ENCODE measurements around the gene WNK3. TPM values are rescaled to one million over a fixed set of nuclear protein-coding genes. Genes with fewer than 3 reads are reported as not detected.

Gene WNK3
- total RNA-seq, 2 donors from 2014 or later: 0.52 to 1.6 TPM

GRCh38 chrX:54291758-54292157 is 66.1 kb downstream of the WNK3 start:
- DNase-seq: no peak
- intact Hi-C loops (cut with DNase I): no loop called here
- Histone ChIP-seq H3K36me3 (replicated peaks in 1 of 2; ENCODE audit: insufficient read depth in 1 of 2, low read depth in 2 of 2) (no peaks in the 10 kb centered on the region), H3K4me3 (no peak overlapping the region), H3K27me3 (no peaks in the 10 kb centered on the region), H3K4me1 (no peaks in the 10 kb centered on the region), H3K27ac (no peak overlapping the region), H3K9me3 (no peaks in the 10 kb centered on the region)
- 84 to 94% methylated on average over 2 of the region's 2 CpGs for WGBS, 2 donors
- ATAC-seq: no peak
- TF ChIP-seq POLR2A (IDR thresholded peaks at IDR 0.05) (no peak), CTCF (IDR thresholded peaks at IDR 0.05) (no peak)

GRCh38 chrX:54288968-54289367 is 68.9 kb downstream of the WNK3 start:
- no peaks in the 10 kb centered on the region for H3K9me3 ChIP-seq
- ATAC-seq: no peak
- no peaks in the 10 kb centered on the region for H3K27me3 ChIP-seq
- no peak for DNase-seq
- H3K4me3 ChIP-seq: no peak overlapping the region
- no peaks in the 10 kb centered on the region for H3K4me1 ChIP-seq
- 20 to 21% methylated on average over 1 to 2 of the region's 2 CpGs for WGBS, 2 donors
- TF ChIP-seq CTCF (IDR thresholded peaks at IDR 0.05) (no peak), POLR2A (IDR thresholded peaks at IDR 0.05) (no peak)
- intact Hi-C loops (cut with DNase I): no loop called here
- no peaks in the 10 kb centered on the region for H3K36me3 ChIP-seq (replicated peaks in 1 of 2; ENCODE audit: insufficient read depth in 1 of 2, low read depth in 2 of 2)
- no peak overlapping the region for H3K27ac ChIP-seq

- intact Hi-C loops (cut with DNase I): no loop called here
- ATAC-seq (no peak), DNase-seq (no peak)
- H3K27me3 ChIP-seq: no peaks in the 10 kb centered on the region
- H3K4me1 ChIP-seq: no peaks in the 10 kb centered on the region
- no peaks in the 10 kb centered on the region for H3K9me3 ChIP-seq
- no peak overlapping the region for H3K4me3 ChIP-seq
- no peaks in the 10 kb centered on the region for H3K36me3 ChIP-seq (replicated peaks in 1 of 2; ENCODE audit: insufficient read depth in 1 of 2, low read depth in 2 of 2)
- H3K27ac ChIP-seq: no peak overlapping the region
- TF ChIP-seq POLR2A (IDR thresholded peaks at IDR 0.05): no peak
- no peak for TF ChIP-seq CTCF (IDR thresholded peaks at IDR 0.05)
These were observed 69.6 kb downstream of the WNK3 start for GRCh38 chrX:54288277-54288676.

GRCh38 chrX:54281676-54282075 is 76.2 kb downstream of the WNK3 start:
- intact Hi-C loops (cut with DNase I): no loop called here
- no peaks in the 10 kb centered on the region for H3K4me1 ChIP-seq
- no peaks in the 10 kb centered on the region for H3K36me3 ChIP-seq (replicated peaks in 1 of 2; ENCODE audit: insufficient read depth in 1 of 2, low read depth in 2 of 2)
- TF ChIP-seq CTCF (IDR thresholded peaks at IDR 0.05) (no peak), POLR2A (IDR thresholded peaks at IDR 0.05) (no peak)
- no peak overlapping the region for H3K27ac ChIP-seq
- H3K9me3 ChIP-seq: no peaks in the 10 kb centered on the region
- ATAC-seq (no peak), DNase-seq (no peak)
- H3K27me3 ChIP-seq: no peaks in the 10 kb centered on the region
- WGBS, 2 donors: 29 to 50% methylated on average over 1 of the region's 1 CpG
- H3K4me3 ChIP-seq: no peak overlapping the region

GRCh38 chrX:54280466-54280865 is 77.4 kb downstream of the WNK3 start:
- H3K36me3 ChIP-seq (replicated peaks in 1 of 2; ENCODE audit: insufficient read depth in 1 of 2, low read depth in 2 of 2): no peaks in the 10 kb centered on the region
- intact Hi-C loops (cut with DNase I): no loop called here
- no peaks in the 10 kb centered on the region for H3K9me3 ChIP-seq
- H3K4me3 ChIP-seq: no peak overlapping the region
- 54 to 86% methylated on average over 1 of the region's 1 CpG for WGBS, 2 donors
- H3K27me3 ChIP-seq: no peaks in the 10 kb centered on the region
- TF ChIP-seq POLR2A (IDR thresholded peaks at IDR 0.05): no peak
- TF ChIP-seq CTCF (IDR thresholded peaks at IDR 0.05): no peak
- H3K27ac ChIP-seq: no peak overlapping the region
- no peaks in the 10 kb centered on the region for H3K4me1 ChIP-seq
- DNase-seq (no peak), ATAC-seq (no peak)

Measured in body of pancreas (tissue), 4 donors.